Adrenal gland (tissue), 5 donors: Measurements from ENCODE around the gene CPN2.

Experiments used
- POLR2A ChIP-seq, 2 donors: fragments of 450-650 bp; IDR thresholded peaks; one replicate each; pipeline ENCODE4 v1.6.1; 2017; ENCODE audit warnings: antibody characterized with exemption in 2 of 2, mild to moderate bottlenecking in 2 of 2, moderate library complexity in 1 of 2
- TF ChIP-seq, protein P1 (sequence below), 6 experiments: fragments of 450-650 bp in 4 of 6; fragments of 200-600 bp in 2 of 6; sonication (generic) in 1 of 6; IDR thresholded peaks; 1 replicate in 5 of 6; 2 replicates in 1 of 6; pipeline versions ENCODE4 v1.5.1 to v1.8.0; 2016 to 2021; ENCODE audit warnings: antibody characterized with exemption in 6 of 6, mild to moderate bottlenecking in 2 of 6, moderate library complexity in 1 of 6
- donor health status: DM: no; HTN: no; CAD: no.

DNA sequence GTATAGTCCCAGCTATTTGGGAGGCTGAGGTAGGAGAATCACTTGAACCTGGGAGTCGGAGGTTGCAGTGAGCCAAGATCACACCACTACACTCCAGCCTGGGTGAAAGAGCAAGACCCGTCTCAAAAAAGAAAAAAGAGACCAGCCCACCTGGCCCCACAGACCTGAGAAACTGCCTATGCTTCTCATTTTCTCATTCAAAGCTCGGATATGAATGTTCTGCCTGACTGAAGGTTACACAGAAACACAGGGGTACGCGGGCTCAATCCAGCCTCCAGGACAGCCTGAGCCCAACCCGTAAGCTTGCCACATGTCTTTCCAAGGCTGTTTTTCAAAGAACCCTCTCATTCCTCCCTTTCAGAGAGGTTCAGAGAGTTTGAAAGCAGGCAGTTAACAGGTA is 28.1 kb upstream of the CPN2 start:
- TF ChIP-seq POLR2A (IDR thresholded peaks at IDR 0.05) = no peak
- TF ChIP-seq, protein P1, sequence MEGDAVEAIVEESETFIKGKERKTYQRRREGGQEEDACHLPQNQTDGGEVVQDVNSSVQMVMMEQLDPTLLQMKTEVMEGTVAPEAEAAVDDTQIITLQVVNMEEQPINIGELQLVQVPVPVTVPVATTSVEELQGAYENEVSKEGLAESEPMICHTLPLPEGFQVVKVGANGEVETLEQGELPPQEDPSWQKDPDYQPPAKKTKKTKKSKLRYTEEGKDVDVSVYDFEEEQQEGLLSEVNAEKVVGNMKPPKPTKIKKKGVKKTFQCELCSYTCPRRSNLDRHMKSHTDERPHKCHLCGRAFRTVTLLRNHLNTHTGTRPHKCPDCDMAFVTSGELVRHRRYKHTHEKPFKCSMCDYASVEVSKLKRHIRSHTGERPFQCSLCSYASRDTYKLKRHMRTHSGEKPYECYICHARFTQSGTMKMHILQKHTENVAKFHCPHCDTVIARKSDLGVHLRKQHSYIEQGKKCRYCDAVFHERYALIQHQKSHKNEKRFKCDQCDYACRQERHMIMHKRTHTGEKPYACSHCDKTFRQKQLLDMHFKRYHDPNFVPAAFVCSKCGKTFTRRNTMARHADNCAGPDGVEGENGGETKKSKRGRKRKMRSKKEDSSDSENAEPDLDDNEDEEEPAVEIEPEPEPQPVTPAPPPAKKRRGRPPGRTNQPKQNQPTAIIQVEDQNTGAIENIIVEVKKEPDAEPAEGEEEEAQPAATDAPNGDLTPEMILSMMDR (IDR thresholded peaks at IDR 0.05) = no peak
